ENCODE results near the gene SIRPA.

- TF ChIP-seq POLR2AphosphoS5 (IDR thresholded peaks at IDR 0.05; ENCODE audit: borderline replicate concordance, low read depth, low read length) (no peak), EZH2 (IDR thresholded peaks at IDR 0.05) (no peak)
Observed at GRCh38 chr20:1932971-1933370, 37.8 kb downstream of the SIRPA start.
